HEK293T (cell line): ENCODE data around the gene TPSB2.

Source experiments
- ARNT ChIP-seq: fragments of 450-650 bp; IDR thresholded peaks from 2 replicates; pipeline ENCODE4 v1.6.1; 2017; ENCODE audit warnings: mild to moderate bottlenecking
- BHLHE40 ChIP-seq: fragments of 450-650 bp; IDR thresholded peaks from 2 replicates; pipeline ENCODE4 v1.6.1; 2016; ENCODE audit warnings: mild to moderate bottlenecking, moderate library complexity, borderline replicate concordance
- ELF4 ChIP-seq: fragments of 450-650 bp; IDR thresholded peaks from 2 replicates; pipeline ENCODE4 v1.6.1; 2017; ENCODE audit warnings: antibody characterized with exemption
- FOXA1 ChIP-seq: fragments of 450-650 bp; IDR thresholded peaks from 2 replicates; pipeline ENCODE4 v1.6.1; 2016; ENCODE audit warnings: mild to moderate bottlenecking
- L3MBTL2 ChIP-seq: fragments of 450-650 bp; conservative IDR thresholded peaks from 2 replicates; pipeline ENCODE4 v1.6.1; 2016; ENCODE audit warnings: mild to moderate bottlenecking
- LEF1 ChIP-seq: fragments of 450-650 bp; IDR thresholded peaks from 2 replicates; pipeline ENCODE4 v1.6.1; 2017; ENCODE audit warnings: mild to moderate bottlenecking, borderline replicate concordance
- NFRKB ChIP-seq: fragments of 450-650 bp; IDR thresholded peaks from 2 replicates; pipeline ENCODE4 v1.6.1; 2016; ENCODE audit warnings: mild to moderate bottlenecking, moderate library complexity
- SP1 ChIP-seq: fragments of 450-650 bp; IDR thresholded peaks from 2 replicates; pipeline ENCODE4 v1.6.1; 2017
- TARDBP ChIP-seq: fragments of 450-650 bp; IDR thresholded peaks from 2 replicates; pipeline ENCODE4 v1.6.1; 2016
- ZNF384 ChIP-seq: fragments of 450-650 bp; IDR thresholded peaks from 2 replicates; pipeline ENCODE4 v1.6.1; 2016

GRCh38 chr16:1211451-1212268, 18.3 kb downstream of the TPSB2 start:
- TF ChIP-seq NFRKB, result no peak
- TF ChIP-seq ELF4, result no peak
- TF ChIP-seq SP1, result no peak
- TF ChIP-seq L3MBTL2, result no peak
- TF ChIP-seq TARDBP, result no peak
- no peak for TF ChIP-seq ZNF384
- no peak for TF ChIP-seq BHLHE40
- TF ChIP-seq LEF1, result no peak
- no peak for TF ChIP-seq ARNT
- no peak for TF ChIP-seq FOXA1
